Posterior cingulate gyrus (tissue), 11 donors: ENCODE measurements around the gene SORCS2.

ENCODE experiments used
- DNase-seq, 10 donors: peaks; one replicate each; pipeline versions ENCODE4 v3.0.0 to v3.0.0-alpha.2; 2020 to 2021; ENCODE audit warnings: mixed read lengths in 3 of 10
- intact Hi-C: fragments of 100-400 bp; cut with DNase I; formaldehyde crosslinking; loops from one replicate; pipeline ENCODE4 v1.15.1; 2023

Gene SORCS2

DNA sequence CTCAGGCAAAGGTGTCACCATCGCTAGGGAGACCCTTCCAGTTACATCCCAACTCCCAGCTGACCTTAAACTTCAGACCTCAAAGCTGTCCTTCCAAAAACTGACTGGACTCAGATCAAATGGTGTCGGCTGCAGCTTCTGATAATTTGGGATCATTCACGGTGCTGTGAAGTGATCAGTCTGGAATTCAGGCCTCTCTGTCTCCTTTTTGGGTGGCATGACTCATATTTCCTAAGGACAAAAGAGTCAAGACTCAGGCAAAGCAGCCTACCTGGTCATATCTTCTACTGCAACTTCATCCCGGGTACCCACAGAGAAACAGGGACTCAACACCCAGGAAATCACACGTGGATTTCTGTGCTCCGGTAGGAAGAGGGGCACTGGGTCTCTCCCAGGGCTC lies 87.6 kb downstream of the SORCS2 start:
- DNase-seq, result no peak
- intact Hi-C loops, result loop anchor here (5.0 kb wide), 1 partner anchor 78 kb away; no protein-coding TSS in a partner anchor

DNA sequence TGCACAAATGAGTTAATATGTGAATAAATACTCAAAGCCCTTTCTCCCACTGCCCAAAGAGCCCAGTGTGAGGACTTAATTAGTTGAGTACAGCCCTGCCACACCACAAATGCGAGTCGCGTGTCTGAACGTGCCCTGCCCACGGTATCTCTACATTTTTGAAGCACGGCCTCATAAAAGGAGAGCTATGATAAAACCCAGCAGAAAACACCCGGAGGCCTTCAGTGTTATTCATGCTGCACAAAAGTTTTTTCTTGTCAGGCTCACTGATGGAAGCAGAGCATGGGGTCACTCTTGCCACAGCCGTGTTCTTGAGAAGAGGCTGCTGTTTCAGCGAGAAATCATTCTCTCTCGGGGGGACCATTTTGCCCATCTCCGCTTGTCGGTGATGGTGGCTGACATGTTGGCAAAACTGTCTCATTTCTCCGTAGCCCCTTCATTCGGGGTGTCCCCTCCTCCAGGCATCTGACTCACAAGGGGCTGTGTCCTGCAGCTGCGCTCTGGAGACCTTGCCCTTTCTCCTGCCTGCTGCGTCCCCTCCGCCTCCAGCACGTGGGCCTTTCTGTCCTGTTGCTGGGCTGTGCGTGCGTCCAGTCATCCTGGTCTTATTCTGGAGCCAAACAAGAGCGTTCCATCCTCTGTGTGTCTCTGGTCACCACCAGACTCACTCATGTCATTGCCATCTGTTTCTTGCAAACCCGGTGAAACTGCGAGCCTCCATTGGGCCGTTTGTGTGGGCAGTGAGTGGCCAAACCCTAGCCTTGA lies 88.8 kb downstream of the SORCS2 start:
- DNase-seq, result peak in 2 of 10 donors; percentile 9 to 51
- intact Hi-C loops, result loop anchor here (5.0 kb wide), 1 partner anchor 79 kb away; no protein-coding TSS in a partner anchor

DNA sequence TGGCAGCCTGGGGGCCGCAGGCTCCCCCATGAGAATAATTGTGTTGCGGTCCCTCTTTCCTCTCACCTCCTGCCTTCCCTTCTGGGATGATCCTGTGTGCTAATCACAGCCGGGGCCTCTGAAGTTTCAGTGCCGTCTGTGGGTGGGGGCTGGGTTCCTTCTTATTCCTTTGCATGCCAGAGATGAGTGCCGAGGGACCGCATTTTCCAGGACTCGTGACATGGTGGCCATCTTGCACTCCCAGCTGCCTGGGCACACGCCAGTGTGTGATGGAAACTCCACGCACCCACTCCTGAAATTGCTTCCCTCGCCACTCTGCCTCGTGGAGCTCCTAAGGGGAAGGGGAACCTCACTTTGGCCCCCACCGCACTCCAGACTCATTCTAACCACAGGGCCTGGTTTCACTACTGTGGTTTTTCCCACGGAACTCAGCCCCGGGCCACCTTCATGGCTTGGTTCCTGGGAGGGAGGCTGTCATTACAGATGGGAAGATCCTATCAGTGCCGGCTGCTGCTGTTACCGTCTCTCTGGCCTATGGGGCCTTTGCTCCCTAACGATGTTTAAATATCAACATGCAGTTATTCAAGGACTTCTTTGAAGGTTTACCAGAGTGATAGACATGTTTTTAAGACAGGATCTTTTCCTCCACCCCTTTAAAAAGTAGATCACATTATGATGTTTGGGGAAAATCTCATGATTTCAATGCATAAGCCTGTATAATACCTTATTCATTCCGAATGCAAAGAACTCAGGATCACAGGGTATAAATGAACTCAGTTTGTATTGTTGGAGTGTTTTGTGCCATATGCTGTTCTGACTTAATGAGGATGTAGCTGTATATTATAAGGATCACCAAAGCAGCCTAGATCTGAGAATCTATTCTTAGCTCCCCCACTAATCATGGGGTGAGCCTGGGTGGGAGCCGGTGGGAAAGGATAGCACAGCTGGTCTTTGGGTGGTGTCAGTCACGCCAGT lies 89.6 kb downstream of the SORCS2 start:
- DNase-seq, result peak in 2 of 10 donors; percentile 8 to 49
- intact Hi-C loops, result loop anchor here (5.0 kb wide), 1 partner anchor 80 kb away; no protein-coding TSS in a partner anchor

DNA sequence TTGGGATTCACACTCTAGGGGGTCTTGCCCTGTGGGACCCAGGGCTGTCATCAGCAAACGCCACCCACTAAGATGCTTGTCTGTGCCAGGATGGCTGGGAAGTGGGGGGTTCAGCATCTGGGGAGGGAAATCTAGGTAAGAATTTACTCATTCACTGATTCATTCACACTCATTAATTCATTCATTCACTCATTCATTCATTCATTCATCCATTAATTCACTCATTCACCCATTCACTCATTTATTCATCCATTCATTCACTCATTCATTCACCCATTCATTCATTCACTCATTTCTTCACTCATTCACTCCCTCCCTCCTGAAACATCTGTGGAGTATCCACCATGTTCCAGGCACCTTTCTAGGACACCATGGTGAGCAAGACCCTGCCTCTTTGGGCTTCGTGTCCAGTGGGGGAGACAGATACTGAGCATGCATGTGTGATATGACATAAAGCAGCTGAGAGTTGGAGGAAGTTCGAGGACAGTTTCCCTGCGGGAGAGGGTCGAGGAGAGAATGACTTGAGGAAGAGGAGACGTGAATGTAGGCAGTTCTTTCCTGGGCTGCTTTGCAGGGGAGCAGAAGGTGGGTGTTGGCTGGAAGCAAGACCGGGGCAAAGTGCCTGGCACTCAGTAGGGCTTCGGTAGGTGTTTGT lies 90.6 kb downstream of the SORCS2 start:
- intact Hi-C loops, result loop anchor here (5.0 kb wide), 1 partner anchor 81 kb away; no protein-coding TSS in a partner anchor
- peak in 2 of 10 donors; percentile 5 to 40 for DNase-seq

DNA sequence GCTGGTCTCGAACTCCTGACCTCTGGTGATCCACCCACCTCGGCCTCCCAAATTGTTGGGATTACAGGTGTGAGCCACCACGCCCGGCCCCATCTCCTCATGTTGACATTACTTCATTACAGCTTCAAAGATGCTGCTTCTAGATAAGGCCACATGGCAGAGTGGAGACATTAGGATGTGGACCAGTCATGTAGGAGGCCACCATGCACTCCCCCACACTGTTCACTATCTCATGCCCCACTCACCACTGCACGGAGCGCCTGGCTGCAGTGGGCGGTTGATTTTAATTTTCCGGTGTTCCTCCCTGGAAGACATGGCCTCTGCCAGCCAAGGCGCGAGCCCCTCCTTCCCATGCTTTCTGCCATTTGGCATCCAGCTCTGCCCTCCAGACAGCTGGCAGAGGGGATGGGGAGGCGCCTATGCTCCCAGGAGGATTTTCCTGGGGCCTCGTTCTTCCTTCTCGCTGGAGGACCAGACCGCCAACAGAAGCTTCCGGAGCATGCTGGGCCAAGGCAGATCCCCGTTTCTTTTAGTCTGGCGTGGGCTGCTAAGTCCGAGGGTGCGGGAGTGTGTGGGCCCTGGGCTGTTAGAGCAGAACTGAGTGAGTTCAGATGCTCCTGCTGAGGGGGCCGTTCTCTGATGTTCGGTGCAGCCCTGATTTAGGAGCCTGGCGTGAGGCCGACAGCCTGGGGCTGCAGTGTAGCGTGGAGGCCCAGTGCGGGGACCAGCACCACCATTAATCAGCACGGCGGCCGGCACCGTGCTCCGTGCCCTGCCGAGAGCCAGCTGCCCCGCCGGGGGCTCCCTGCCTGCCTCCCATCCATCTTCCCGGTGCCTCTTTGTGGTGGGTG lies 93.1 kb downstream of the SORCS2 start:
- intact Hi-C loops, result no loop called here
- peak in 6 of 10 donors; percentile 38 to 90 (median 77) for DNase-seq

DNA sequence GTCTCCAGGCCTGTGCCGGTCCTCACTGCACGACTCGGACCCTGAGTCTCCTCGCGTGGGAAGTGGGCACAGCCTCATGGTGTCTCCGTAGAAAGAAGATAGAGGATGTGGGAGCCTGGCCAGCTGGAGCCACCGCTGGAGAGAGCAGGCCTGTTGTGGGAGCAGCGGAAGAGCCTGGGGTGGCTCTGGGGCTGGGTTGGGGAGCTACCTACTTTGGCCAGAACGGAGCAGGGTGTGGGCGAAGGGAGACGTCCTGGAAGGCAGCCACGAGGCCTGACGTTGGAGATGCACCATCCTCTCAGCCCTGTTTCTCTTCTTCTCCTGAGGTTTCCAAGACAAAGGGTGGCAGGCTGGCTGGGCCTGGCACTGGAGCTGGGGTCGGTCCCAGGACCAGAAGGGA lies 93.8 kb downstream of the SORCS2 start:
- peak in 3 of 10 donors; percentile 85 to 88 (median 86) for DNase-seq
- intact Hi-C loops, result no loop called here

DNA sequence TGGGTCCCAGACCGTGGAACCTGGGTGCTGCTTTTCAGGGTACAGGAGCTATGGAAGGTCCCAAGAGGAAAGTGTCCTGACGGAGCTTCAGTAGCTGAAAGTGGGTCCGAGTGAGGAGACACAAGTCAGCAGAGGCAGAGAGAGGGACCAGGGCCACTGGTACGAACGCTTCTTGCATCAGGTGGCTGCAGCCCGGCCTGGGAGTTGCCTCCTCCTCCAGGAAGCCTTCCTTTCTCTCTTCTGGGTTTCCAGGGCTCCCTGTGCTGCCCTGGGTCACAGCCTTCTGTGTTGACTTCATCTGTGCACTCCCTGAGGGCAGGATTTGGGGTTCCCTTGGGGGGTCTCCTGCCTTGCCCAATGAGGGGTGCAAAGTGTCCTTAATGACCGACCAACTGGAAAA lies 94.5 kb downstream of the SORCS2 start:
- intact Hi-C loops, result no loop called here

DNA sequence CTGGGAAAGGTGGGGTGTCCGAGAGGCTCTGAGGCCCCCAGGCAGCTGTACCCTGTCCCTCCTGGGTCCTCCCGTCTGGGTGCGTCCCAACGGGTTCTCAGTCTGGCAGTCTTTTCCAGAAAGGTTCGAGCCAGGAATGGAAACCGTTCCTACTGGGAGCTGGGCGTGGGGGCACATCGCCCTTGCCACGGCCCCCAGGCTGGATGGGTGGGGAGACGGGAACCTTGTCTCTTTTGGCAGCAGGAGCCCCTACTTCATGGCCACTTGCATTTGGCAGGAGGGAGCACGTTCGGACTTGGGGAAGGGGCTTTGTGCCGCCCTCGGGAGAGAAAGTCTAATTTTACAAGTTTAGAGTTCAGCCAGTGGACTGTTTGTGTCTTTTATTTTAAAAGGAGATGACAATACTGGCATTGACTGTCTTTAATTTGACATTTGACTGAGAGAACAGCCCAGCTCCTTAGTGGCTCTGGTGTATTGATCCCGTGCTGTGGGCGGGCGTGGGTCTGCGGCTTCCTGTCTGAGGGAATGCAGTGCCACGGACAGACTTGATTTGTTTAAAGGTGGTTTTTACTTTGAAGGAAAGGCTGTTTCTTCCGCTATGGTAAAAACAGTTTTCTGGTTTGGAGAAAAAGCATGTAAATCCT lies 95.1 kb downstream of the SORCS2 start:
- intact Hi-C loops, result no loop called here
- DNase-seq, result no peak

More for the DNA sequence above, 94.5 kb downstream of the SORCS2 start:
- DNase-seq, result no peak

DNA sequence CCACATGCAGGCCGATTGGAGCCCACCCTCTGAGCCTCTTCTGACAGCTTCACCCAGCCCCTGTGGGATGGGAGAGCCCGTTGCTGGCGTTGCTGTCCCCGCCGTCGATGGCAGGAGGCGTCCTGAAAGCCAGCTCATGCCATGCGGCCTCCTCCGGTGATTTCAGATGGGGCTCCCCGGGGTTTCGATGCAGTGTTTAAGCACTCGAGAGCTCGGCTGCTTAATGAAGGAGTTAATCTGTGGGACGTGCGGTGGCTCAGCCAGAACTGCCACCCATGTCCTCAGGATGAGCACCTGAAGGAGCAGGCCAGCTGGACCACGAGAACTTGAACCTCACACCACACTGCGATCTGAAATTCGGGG lies 95.6 kb downstream of the SORCS2 start:
- intact Hi-C loops, result no loop called here
- DNase-seq, result no peak

DNA sequence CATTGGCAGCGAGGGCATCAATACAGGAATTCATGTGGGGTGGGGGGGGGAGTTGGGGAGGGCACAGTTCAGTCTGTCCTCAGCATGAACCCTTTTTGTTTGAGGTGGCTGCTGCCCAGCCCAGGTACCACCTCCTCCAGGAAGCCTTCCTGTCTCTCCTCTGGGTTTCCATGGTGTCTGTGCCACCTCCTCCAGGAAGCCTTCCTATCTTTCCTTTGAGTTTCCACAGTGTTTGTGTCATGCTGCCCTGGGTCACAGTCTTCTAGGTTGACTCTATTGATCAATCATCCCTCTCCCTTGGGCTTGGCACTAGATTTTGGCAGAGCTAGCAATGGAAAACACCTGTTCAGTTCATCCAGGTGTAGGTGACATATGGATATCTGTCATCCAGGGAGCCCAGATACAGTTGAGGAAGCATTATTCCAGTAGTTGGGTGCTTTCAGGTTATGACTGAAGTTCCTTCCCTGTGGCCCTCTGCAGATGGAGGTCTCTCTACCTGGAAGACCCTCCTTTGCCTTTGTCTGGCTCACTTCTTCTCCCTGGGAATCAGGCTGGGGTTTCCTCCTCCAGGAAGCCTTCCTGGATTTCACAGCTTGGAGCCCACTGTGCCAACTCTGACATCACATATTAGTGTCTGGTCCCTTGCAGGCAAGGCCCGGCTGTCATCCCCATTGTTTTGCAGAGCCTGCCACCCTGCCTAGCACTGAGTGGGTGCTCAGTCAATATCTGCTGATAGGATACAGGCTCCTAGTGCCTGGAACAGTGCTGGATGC lies 96.6 kb downstream of the SORCS2 start:
- intact Hi-C loops, result no loop called here
- no peak for DNase-seq

DNA sequence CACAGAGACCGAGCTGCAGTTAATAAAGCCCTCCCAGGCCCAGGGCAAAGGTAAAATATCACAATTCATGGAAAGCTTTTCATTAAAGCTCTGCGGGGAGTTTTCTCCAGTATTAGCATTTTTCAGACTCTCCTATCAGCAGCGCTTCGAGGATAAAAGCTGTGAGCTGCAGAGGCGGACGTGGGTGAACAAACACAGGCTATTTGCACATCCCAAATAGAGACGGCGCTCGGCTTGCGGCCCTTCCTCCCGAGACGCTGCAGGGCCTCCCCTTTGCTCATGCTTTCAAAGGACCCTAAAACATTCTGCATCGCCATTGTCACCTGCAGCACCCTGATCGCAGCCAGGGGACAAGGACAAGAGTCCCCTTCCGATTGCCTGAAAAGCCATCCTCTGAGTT lies 97.3 kb downstream of the SORCS2 start:
- intact Hi-C loops, result no loop called here

DNA sequence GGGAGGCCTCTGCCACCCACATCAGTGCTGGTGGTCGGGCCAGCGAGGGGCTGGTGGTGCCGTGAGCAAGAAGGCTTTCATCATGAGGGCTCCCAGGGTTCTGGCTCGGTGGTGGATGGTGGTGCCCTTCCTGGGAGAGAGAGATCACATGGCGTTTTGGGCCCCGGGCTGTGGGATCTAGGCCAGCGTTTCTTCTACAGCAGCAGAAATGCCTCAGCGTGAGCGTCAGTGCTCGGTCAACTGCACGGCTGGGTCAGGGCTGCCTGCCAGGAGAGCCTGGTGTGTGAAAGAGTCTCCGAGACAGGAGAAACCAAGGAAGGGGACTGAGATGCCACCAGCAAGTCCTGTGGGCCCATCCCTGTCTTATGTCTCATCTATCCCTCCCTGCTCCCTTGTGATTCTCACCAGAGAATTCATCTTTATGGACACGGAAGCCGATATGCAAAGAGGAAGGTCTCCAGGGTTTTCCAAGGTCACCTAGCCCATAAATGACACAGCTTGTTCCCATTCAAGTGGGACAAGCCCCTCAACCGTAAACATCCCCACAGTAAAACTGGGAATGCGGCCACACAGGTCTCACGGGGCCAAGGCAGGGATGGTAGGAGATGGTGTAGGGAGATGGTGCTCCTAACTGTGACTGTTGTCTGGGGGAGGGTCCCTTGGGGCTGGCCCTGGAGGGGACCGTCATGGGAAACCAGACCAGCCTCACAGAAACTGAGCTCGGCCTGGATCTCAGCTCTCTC lies 99.2 kb downstream of the SORCS2 start:
- intact Hi-C loops, result loop anchor here (10.0 kb wide), 1 partner anchor 187 kb away; no protein-coding TSS in a partner anchor
- DNase-seq, result peak in 9 of 10 donors; percentile 43 to 92 (median 67)

More for the DNA sequence above, 97.3 kb downstream of the SORCS2 start:
- no peak for DNase-seq

DNA sequence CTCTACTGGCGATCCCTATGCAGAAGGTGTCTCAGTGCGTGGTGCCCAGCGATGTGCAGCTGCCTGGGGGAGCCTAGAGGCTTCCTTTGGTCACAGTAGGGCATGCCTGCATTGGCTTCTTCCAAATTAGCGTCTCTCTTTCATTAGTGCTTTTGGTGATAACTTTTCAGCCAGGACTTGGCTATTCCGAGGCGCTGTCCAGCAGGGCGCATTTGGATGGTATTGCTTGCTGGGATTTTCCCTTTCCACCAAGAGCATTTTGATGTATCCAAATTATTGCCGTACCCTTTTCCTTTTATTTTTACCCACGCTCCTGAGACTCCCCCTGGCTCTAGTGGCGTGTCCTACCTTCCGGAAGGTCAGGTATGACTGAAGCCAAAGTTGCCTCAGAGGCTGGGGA lies 101.4 kb downstream of the SORCS2 start:
- intact Hi-C loops, result loop anchor here (2.0 to 10.0 kb wide), 2 partner anchors 43 to 189 kb away; no protein-coding TSS in a partner anchor
- no peak for DNase-seq

DNA sequence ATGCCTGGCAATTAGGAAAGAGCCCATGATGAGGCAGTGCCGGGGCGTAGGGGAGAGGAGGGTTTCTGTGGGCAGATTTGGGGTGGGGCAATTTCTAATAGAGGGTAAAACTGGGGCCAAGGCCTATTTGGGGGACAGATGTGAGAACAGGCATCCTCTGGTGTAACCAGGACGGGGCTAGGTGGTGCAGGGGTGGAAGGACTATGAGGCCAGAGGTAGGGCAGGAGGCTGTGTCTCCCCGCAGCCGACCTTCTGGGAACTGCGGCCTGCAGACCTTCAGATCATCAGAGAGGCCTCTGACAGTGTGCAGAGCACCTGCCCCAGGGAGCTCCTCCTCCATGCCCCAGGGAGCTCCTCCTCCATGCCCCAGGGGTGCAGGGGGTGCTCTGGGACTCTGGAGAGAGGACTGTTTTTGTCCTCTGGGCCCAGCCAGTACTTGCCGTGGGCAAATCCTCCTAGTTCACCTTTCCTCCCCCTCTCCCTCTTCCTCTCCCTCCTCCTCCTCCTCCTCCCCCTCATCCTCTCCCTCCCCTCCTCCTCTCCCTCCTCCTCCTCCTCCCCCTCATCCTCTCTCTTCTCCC lies 101.9 kb downstream of the SORCS2 start:
- DNase-seq, result peak in 2 of 10 donors; percentile 44 to 72
- intact Hi-C loops, result loop anchor here (2.0 to 10.0 kb wide), 2 partner anchors 43 to 189 kb away; no protein-coding TSS in a partner anchor

DNA sequence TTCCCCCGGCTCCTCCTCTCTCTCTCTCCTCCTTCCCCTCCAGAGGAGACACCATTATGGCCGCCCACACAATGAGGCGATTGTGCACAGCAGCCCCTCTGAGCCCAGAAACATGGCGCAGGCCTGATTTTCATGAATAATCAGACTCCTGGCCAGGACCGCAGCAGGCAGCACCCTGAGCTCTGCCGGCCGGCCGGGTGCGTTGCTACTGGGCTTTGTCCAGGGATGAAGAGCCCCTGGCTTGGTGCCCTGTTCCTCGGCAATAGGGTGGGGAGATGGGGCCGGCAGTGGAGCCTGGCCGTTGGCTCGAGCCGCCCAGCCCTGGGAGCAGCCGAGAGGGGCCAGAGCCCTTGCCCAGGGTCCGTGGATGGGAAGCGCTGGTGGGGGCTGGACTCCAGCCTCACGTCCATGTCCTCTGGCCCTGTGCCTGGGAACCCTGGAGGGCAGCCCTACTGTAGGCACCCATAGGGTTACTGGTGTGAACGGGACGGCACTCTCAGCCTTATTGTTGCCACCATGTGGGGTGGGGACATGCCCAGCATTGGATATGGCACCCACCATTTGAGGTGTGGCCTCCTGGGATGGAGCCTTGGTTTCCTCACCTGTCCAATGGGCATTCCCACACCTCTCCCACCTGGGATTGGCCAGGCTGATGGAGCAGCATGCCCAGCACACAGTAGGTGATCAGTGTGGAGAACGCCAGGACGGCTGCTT lies 103.0 kb downstream of the SORCS2 start:
- peak; percentile 82 to 98 (median 88) for DNase-seq
- intact Hi-C loops, result loop anchor here (2.0 to 10.0 kb wide), 2 partner anchors 45 to 191 kb away; no protein-coding TSS in a partner anchor
